ENCODE data around the gene KRT81. TPM values are rescaled to one million over a fixed set of nuclear protein-coding genes. Genes with fewer than 3 reads are reported as not detected.
"Not testable (repeated sequence)": the region's sequence is repeated elsewhere in the genome, so short reads cannot be mapped to it uniquely, and the experiment has no call there.

The KRT81 gene
- total and polyA plus RNA-seq, 8 donors: 0.12 to 0.26 TPM; not detected in 6

DNA sequence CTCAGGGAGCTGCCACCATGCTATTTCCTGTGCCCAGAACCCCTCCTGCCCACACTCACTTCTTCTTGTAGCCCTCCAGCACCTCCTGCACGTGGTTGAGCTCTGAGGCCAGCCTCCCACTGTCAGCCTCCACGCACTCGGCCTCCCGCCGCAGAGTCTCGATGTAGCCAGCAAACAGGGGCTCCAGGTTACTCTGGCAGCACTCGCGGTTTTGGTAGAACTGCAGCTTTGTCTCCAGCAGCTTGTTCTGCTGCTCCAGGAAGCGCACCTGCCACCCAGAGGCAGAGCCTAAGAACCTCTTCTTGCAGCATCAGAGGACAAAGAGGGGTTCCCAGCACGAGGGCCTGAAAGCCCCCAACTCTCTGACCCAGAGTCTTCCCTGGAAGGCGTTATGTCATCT is 27.8 kb upstream of the KRT81 start:
- ATAC-seq: no peak
- Histone ChIP-seq H3K4me1 (no peaks in the 10 kb centered on the region), H3K36me3 (no peaks in the 10 kb centered on the region), H3K27ac (no peak overlapping the region), H3K27me3 (peaks cover 5 to 69% of the 10 kb centered on the region in 2 donors), H3K9me3 (no peaks in the 10 kb centered on the region), H3K4me3 (no peak overlapping the region)
- intact Hi-C loops (cut with DNase I): no loop called here
- TF ChIP-seq CTCF (IDR thresholded peaks at IDR 0.05): no peak
- no peak for DNase-seq

DNA sequence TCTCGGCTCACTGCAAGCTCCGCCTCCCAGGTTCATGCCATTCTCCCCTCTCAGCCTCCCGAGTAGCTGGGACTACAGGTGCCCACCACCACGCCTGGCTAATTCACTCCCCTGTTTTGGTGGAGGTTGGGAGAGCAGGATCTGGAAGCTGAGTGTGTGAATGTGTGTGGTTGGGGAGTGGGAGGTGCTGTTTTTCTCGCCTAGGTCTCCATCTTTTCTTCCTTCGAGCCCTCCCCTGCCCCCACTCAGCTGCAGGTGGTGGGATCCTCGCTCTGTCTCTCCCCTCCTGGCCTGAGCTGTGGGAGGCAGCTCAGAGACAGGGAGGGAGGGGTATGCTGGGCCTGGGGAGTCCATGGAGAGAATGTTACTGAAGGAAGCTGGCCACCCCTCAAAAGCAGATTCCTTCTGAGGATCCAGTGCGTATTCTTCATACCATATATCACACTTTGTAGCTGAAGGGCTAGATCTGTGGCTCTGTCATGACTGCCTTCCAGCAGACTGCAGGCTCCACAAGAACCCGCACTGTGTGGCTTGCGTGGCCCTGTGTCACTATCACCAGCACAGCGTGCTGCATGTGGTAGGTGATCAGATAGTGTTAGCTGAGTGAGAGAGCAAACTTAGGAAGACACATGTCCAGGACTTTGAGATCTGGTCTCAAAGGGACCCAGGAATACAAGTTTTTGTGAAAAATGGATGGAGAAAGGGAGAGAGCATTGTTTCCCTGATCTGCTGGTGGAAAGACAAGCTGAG is 27.1 kb upstream of the KRT81 start:
- TF ChIP-seq CTCF (IDR thresholded peaks at IDR 0.05): no peak
- DNase-seq: no peak
- peaks cover 5 to 69% of the 10 kb centered on the region in 2 donors for H3K27me3 ChIP-seq
- no peak for ATAC-seq
- H3K36me3 ChIP-seq: no peaks in the 10 kb centered on the region
- no peak overlapping the region for H3K27ac ChIP-seq
- no peak overlapping the region for H3K4me3 ChIP-seq
- no peaks in the 10 kb centered on the region for H3K9me3 ChIP-seq
- no peaks in the 10 kb centered on the region for H3K4me1 ChIP-seq
- intact Hi-C loops (cut with DNase I): no loop called here

GRCh38 chr12:52317468-52318052 is 26.2 kb upstream of the KRT81 start:
- no peaks in the 10 kb centered on the region for H3K36me3 ChIP-seq
- no peak overlapping the region for H3K27ac ChIP-seq
- no peak for DNase-seq
- no peaks in the 10 kb centered on the region for H3K9me3 ChIP-seq
- H3K4me1 ChIP-seq: no peaks in the 10 kb centered on the region
- ATAC-seq: no peak
- peaks cover 5 to 64% of the 10 kb centered on the region in 2 donors for H3K27me3 ChIP-seq
- no peak overlapping the region for H3K4me3 ChIP-seq
- intact Hi-C loops (cut with DNase I): no loop called here
- TF ChIP-seq CTCF (IDR thresholded peaks at IDR 0.05): no peak

DNA sequence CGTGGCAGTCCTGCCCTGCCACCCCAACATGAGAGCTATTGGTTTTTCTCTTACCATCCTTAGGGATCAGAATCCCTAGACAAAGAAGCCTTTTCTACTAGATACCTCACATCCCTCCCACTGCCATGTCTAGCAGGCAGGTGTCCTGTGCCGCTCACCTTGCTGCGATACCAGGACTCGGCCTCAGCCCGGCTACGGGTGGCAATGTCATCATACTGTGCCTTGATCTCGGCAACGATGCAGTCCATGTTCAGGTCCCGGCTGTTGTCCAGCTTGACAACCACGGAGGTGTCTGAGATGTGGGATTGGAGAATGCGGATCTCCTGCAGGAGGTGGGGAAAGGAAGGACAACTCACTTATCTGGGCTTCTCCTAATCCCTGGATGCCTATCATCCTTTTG is 25.4 kb upstream of the KRT81 start:
- no peak for DNase-seq
- H3K36me3 ChIP-seq: no peaks in the 10 kb centered on the region
- peaks cover 5 to 64% of the 10 kb centered on the region in 2 donors for H3K27me3 ChIP-seq
- no peak overlapping the region for H3K27ac ChIP-seq
- H3K9me3 ChIP-seq: no peaks in the 10 kb centered on the region
- no peak for TF ChIP-seq CTCF (IDR thresholded peaks at IDR 0.05)
- H3K4me1 ChIP-seq: no peaks in the 10 kb centered on the region
- H3K4me3 ChIP-seq: no peak overlapping the region
- ATAC-seq: no peak
- intact Hi-C loops (cut with DNase I): no loop called here

DNA sequence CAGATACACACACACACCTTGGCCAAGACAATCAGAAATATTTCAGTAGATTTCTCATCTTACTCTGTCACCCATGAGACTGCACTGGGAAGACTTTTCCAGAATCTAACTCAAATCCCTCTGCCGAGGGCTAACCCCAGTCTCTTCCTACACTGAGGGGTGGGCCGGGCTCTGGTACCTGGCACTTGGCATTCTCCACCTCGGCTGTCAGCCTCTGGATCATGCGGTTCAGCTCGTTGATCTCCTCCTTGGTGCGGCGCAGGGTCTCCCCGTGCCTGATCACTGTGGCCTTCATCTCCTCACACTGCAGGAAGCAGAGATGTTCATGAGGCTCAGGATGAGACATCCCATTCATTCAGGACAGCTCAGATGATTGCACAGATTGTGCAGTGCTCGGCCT is 25.0 kb upstream of the KRT81 start:
- Histone ChIP-seq H3K27ac (no peak overlapping the region), H3K36me3 (no peaks in the 10 kb centered on the region), H3K4me1 (no peaks in the 10 kb centered on the region), H3K9me3 (no peaks in the 10 kb centered on the region), H3K4me3 (no peak overlapping the region), H3K27me3 (peaks cover 5 to 64% of the 10 kb centered on the region in 2 donors)
- intact Hi-C loops (cut with DNase I): no loop called here
- DNase-seq (no peak), ATAC-seq (no peak)
- no peak for TF ChIP-seq CTCF (IDR thresholded peaks at IDR 0.05)

DNA sequence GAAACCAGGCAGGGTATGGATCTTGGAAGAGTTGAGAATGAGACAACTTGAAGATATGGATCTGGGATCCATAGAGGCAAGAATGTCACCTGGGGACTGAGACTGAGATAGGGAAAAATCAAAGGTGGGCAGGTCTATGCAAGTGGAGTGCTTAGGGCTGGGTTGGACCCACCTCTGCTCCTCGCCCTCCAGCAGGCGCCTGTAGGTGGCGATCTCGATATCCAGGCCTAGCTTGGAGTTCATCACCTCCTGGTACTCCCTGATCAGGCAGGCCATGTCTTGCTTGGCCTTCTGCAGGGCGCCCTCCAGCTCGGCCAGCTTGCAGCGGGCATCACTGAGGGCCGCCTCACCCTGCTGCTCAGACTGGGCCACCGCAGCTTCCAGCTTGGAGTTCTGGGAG is 24.4 kb upstream of the KRT81 start:
- H3K36me3 ChIP-seq; ATAC-seq; H3K9me3 ChIP-seq; H3K27ac ChIP-seq; H3K4me3 ChIP-seq; DNase-seq; intact Hi-C loops (cut with DNase I); H3K4me1 ChIP-seq: not testable (repeated sequence)
- peaks cover 5 to 64% of the 10 kb centered on the region in 2 donors for H3K27me3 ChIP-seq
